Natural killer cell (primary cell): ENCODE measurements around the gene ARHGAP40. TPM values are rescaled to one million over a fixed set of nuclear protein-coding genes. Genes with fewer than 3 reads are reported as not detected.

Experiments
- ATAC-seq, 3 donors: fragments of 150-1000 bp in 2 of 3; fragments of 200-7000 bp in 1 of 3; cut with Tn5 transposase; 1 replicate in 1 of 3; 2 replicates in 2 of 3; pipeline ENCODE4 v1.10.0; 2021; ENCODE audit warnings: mild to moderate bottlenecking in 2 of 3, moderate library complexity in 2 of 3
- DNase-seq, 2 donors: peaks; one replicate each; pipeline versions ENCODE4 v3.0.0 to v3.0.0-alpha.2; 2013 to 2021; ENCODE audit warnings: mixed read lengths in 1 of 2
- H3K27ac ChIP-seq: one replicate; pipeline ENCODE4 v1.5.1; 2013; ENCODE audit warnings: mild to moderate bottlenecking, low read length
- H3K27me3 ChIP-seq: one replicate; pipeline ENCODE4 v1.6.1; 2013; ENCODE audit warnings: low read length; ENCODE audit not compliant: control insufficient read depth, insufficient read depth
- H3K36me3 ChIP-seq: one replicate; pipeline ENCODE4 v1.6.1; 2013; ENCODE audit warnings: low read length; ENCODE audit not compliant: control insufficient read depth, insufficient read depth
- H3K4me1 ChIP-seq: one replicate; pipeline ENCODE4 v1.6.1; 2013; ENCODE audit warnings: low read length; ENCODE audit not compliant: control insufficient read depth, insufficient read depth
- H3K4me3 ChIP-seq: one replicate; pipeline ENCODE4 v1.5.1; 2013; ENCODE audit warnings: low read length
- H3K9me3 ChIP-seq: one replicate; pipeline ENCODE4 v1.6.1; 2013; ENCODE audit warnings: low read length; ENCODE audit not compliant: control insufficient read depth, insufficient read depth
- H3K27ac Mint-ChIP-seq, 2 donors: one replicate each; pipeline ENCODE4 v1.8.0; 2022; ENCODE audit warnings: mild to moderate bottlenecking in 2 of 2, mixed read lengths in 2 of 2, moderate library complexity in 1 of 2
- H3K27me3 Mint-ChIP-seq, 2 donors: one replicate each; pipeline ENCODE4 v1.8.0; 2022; ENCODE audit warnings: low read depth in 2 of 2, mixed read lengths in 2 of 2
- H3K36me3 Mint-ChIP-seq: one replicate; pipeline ENCODE4 v1.8.0; 2022; ENCODE audit warnings: mixed read lengths
- H3K4me1 Mint-ChIP-seq, 2 donors: one replicate each; pipeline ENCODE4 v1.8.0; 2022; ENCODE audit warnings: mixed read lengths in 2 of 2
- H3K4me3 Mint-ChIP-seq: one replicate; pipeline ENCODE4 v1.8.0; 2022; ENCODE audit warnings: mild to moderate bottlenecking, moderate library complexity, mixed read lengths
- H3K9me3 Mint-ChIP-seq, 2 donors: one replicate each; pipeline ENCODE4 v1.8.0; 2022; ENCODE audit warnings: mixed read lengths in 2 of 2
- WGBS: methylation state at CpG from one replicate; pipeline ENCODE4 v1.1.7; 2013; ENCODE audit warnings: missing lambda C conversion rate; ENCODE audit not compliant: insufficient coverage; 5-methylcytosine and 5-hydroxymethylcytosine counted together
- intact Hi-C: fragments of 100-400 bp; cut with micrococcal nuclease; formaldehyde crosslinking; loops from one replicate; pipeline ENCODE4 v1.14.2; 2022
- total RNA-seq, 4 donors: library from RNA; stranded (reverse); fragments of 120-200 nt in 1 of 4; gene quantifications; one replicate each; pipeline versions ENCODE4 v1.2.3 to v1.2.4, GENCODE V29; 2013 to 2022
- TF ChIP-seq, protein P1 (sequence below): fragments of 200-600 bp; IDR thresholded peaks from one replicate; pipeline ENCODE4 v1.8.0; 2022; ENCODE audit warnings: antibody characterized with exemption

ARHGAP40 gene
- total RNA-seq, 3 donors from 2014 or later (not counting 1 experiment from before 2014, with no cell fraction given) = not detected

DNA sequence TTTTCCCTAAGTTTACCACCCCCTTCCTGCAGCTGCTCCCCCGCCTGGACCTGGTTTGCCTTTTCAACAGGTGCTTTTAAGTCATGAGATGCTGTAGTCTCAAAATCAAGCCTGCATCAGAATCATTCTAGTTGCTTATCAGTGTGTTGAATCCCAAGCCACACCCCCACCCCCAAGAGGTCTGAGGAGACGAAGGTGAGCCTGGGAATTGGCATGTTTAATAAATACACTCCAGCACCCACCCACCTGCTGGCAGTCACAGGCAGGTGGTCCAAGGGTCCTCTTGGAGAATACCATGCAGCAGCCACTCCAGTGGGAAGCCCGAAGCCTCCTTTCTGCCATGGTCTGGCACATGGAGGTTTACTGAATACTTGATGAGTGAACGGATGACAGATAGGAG is 21.7 kb upstream of the ARHGAP40 start:
- peaks cover 14% of the 10 kb centered on the region for H3K36me3 Mint-ChIP-seq
- Histone ChIP-seq H3K4me3 (no peak overlapping the region), H3K27me3 (no peaks in the 10 kb centered on the region), H3K27ac (no peak overlapping the region), H3K9me3 (no peaks in the 10 kb centered on the region), H3K36me3 (peaks cover 16% of the 10 kb centered on the region), H3K4me1 (no peaks in the 10 kb centered on the region)
- TF ChIP-seq, protein P1, sequence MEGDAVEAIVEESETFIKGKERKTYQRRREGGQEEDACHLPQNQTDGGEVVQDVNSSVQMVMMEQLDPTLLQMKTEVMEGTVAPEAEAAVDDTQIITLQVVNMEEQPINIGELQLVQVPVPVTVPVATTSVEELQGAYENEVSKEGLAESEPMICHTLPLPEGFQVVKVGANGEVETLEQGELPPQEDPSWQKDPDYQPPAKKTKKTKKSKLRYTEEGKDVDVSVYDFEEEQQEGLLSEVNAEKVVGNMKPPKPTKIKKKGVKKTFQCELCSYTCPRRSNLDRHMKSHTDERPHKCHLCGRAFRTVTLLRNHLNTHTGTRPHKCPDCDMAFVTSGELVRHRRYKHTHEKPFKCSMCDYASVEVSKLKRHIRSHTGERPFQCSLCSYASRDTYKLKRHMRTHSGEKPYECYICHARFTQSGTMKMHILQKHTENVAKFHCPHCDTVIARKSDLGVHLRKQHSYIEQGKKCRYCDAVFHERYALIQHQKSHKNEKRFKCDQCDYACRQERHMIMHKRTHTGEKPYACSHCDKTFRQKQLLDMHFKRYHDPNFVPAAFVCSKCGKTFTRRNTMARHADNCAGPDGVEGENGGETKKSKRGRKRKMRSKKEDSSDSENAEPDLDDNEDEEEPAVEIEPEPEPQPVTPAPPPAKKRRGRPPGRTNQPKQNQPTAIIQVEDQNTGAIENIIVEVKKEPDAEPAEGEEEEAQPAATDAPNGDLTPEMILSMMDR = no peak
- no peaks in the 10 kb centered on the region for H3K27me3 Mint-ChIP-seq
- no peaks in the 10 kb centered on the region for H3K9me3 Mint-ChIP-seq
- DNase-seq (no peak), ATAC-seq (no peak)
- H3K27ac Mint-ChIP-seq = peak overlapping the region in 1 of 2 donors; percentile 30
- peaks cover 0 to 6% of the 10 kb centered on the region in 2 donors for H3K4me1 Mint-ChIP-seq
- intact Hi-C loops = no loop called here
- WGBS = 91% methylated on average over 4 of the region's 4 CpGs
- no peak overlapping the region for H3K4me3 Mint-ChIP-seq

DNA sequence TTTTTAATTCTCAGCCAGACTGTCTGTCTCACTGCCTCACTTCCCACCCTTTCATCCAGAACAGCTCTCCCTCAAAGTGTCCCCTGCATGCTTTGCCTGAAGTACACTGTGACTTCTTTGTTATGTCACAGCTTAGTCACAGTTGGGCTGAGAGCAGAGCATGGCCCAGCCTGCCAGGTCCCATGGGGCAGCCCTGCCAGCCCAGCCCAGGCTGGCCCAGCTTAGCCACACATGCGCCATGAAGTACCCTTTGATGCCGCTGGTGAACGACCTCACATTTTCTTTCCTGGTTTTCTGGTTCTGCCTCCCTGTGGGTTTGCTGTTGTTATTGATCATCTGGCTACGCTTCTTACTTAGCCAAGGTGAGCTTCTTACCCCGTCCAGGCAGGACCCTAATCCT is 20.6 kb upstream of the ARHGAP40 start, which contains the start of gene ADIG:
Gene ADIG, plus strand, starts transcription at position 185 of the 400 bp plus-strand sequence. Its CDS starts 54 bp downstream, at position 239.
- Histone ChIP-seq H3K27me3 (no peaks in the 10 kb centered on the region), H3K4me1 (no peaks in the 10 kb centered on the region), H3K36me3 (peaks cover 5% of the 10 kb centered on the region), H3K27ac (no peak within 1 kb of the TSS), H3K4me3 (no peak within 1 kb of the TSS), H3K9me3 (no peaks in the 10 kb centered on the region)
- WGBS = 88% methylated on average over 5 of the region's 5 CpGs
- H3K4me3 Mint-ChIP-seq = no peak within 1 kb of the TSS
- H3K9me3 Mint-ChIP-seq = no peaks in the 10 kb centered on the region
- TF ChIP-seq, protein P1 = no peak
- intact Hi-C loops = no loop called here
- H3K27me3 Mint-ChIP-seq = no peaks in the 10 kb centered on the region
- no peak within 1 kb of the TSS for H3K27ac Mint-ChIP-seq
- no peak for ATAC-seq
- no peak for DNase-seq
- H3K4me1 Mint-ChIP-seq = peaks cover 0 to 6% of the 10 kb centered on the region in 2 donors
- H3K36me3 Mint-ChIP-seq = peaks cover 9% of the 10 kb centered on the region

DNA sequence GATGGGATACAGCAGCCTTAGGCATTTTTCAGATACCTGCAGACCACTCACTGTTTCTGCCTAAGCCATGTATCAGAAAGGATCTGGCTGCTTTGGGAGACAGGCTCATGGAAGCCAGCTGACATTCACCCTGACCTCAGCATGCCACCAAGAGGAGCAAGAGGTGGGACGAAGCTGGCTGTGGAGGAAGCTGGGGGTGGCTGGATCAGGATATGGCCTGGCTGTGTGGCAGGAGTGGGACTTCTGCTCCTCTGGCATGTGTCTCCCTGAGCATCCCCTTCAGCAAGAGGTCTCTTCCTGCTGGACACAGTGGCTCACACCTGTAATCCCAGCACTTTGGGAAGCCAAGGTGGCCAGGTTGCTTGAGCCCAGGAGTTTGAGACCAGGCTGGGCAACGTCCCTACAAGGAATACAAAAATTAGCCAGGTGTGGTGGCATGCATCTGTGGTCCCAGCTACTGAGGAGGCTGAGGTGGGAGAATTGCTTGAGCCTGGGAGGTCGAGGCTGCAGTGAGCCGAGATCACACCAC is 19.7 kb upstream of the ARHGAP40 start:
- no peaks in the 10 kb centered on the region for H3K36me3 ChIP-seq
- Mint-ChIP-seq H3K36me3 (no peaks in the 10 kb centered on the region), H3K27me3 (no peaks in the 10 kb centered on the region), H3K27ac (no peak overlapping the region), H3K4me3 (no peak overlapping the region), H3K4me1 (peaks cover 0 to 6% of the 10 kb centered on the region in 2 donors), H3K9me3 (no peaks in the 10 kb centered on the region)
- no peaks in the 10 kb centered on the region for H3K9me3 ChIP-seq
- H3K27me3 ChIP-seq = no peaks in the 10 kb centered on the region
- intact Hi-C loops = no loop called here
- no peak overlapping the region for H3K27ac ChIP-seq
- no peak overlapping the region for H3K4me3 ChIP-seq
- TF ChIP-seq, protein P1 = no peak
- 73% methylated on average over 4 of the region's 4 CpGs for WGBS
- DNase-seq = no peak
- no peak for ATAC-seq
- no peaks in the 10 kb centered on the region for H3K4me1 ChIP-seq

DNA sequence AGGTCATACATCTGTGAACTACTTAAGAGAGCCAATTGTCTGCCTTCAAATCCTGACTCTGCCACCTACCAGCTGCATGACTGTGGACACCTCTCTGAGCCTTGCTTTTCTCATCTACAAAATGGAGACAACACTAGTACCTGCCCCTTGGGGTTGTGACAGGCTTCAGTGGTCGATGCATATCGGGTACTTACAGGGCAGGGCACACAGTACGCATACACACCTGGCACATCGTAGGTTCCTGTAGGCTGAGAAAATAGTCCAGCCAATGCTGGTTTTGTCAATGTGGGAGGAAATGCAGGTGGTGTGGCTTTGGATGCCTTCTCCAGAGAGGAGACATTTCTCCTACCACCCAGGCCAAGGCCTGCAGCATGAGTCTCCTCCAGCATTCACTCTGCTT is 18.3 kb upstream of the ARHGAP40 start:
- 85% methylated on average over 4 of the region's 4 CpGs for WGBS
- H3K9me3 Mint-ChIP-seq = no peaks in the 10 kb centered on the region
- Histone ChIP-seq H3K4me3 (no peak overlapping the region), H3K27ac (no peak overlapping the region), H3K9me3 (no peaks in the 10 kb centered on the region), H3K27me3 (no peaks in the 10 kb centered on the region), H3K4me1 (no peaks in the 10 kb centered on the region), H3K36me3 (no peaks in the 10 kb centered on the region)
- ATAC-seq (no peak), DNase-seq (no peak)
- intact Hi-C loops = no loop called here
- TF ChIP-seq, protein P1 = no peak
- H3K27me3 Mint-ChIP-seq = no peaks in the 10 kb centered on the region
- H3K4me1 Mint-ChIP-seq = peaks cover 0 to 6% of the 10 kb centered on the region in 2 donors
- H3K27ac Mint-ChIP-seq = no peak overlapping the region
- no peak overlapping the region for H3K4me3 Mint-ChIP-seq
- no peaks in the 10 kb centered on the region for H3K36me3 Mint-ChIP-seq
